Activated CD4-positive, alpha-beta memory T cell treated with anti-CD3 and anti-CD28 coated beads, Interleukin-2, amount 10 ng/mL, durations not matched to agents 7 days and 5 days (primary cell): Measurements from ENCODE around the gene SMIM36. TPM values are rescaled to one million over a fixed set of nuclear protein-coding genes. Genes with fewer than 3 reads are reported as not detected.
A peak's percentile ranks its signal among the peaks of the same experiment; 100 is the strongest.

Source experiments
- CTCF ChIA-PET: fragments of 350-600 bp; sonication (Branson Sonifier 250); formaldehyde crosslinking; loops from one replicate; lab custom pipeline; 2021; ENCODE audit warnings: antibody characterized with exemption, inconsistent platforms; lab: Charles Lee
- POLR2A ChIA-PET: fragments of 350-600 bp; sonication (Branson Sonifier 250); formaldehyde crosslinking; loops from one replicate; lab custom pipeline; 2021; ENCODE audit warnings: antibody characterized with exemption; lab: Charles Lee
- DNase-seq: peaks from one replicate; pipeline ENCODE4 v3.0.0-alpha.2; 2020
- H3K27ac Mint-ChIP-seq: one replicate; pipeline ENCODE4 v1.8.0; 2021; ENCODE audit warnings: mild to moderate bottlenecking, mixed read lengths
- H3K27me3 Mint-ChIP-seq: one replicate; pipeline ENCODE4 v1.8.0; 2021; ENCODE audit warnings: mixed read lengths
- H3K36me3 Mint-ChIP-seq: one replicate; pipeline ENCODE4 v1.8.0; 2021; ENCODE audit warnings: low read depth, mixed read lengths
- H3K4me1 Mint-ChIP-seq: one replicate; pipeline ENCODE4 v1.8.0; 2021; ENCODE audit warnings: mixed read lengths
- H3K4me3 Mint-ChIP-seq: one replicate; pipeline ENCODE4 v1.8.0; 2021; ENCODE audit warnings: mild to moderate bottlenecking, mixed read lengths
- H3K9me3 Mint-ChIP-seq: one replicate; pipeline ENCODE4 v1.8.0; 2021; ENCODE audit warnings: mixed read lengths
- total RNA-seq, 2 experiments: library from RNA; stranded (reverse); gene quantifications; one replicate each; pipeline ENCODE4 v1.2.3, GENCODE V29; 2021

Gene SMIM36
- total RNA-seq, 2 experiments from 2014 or later: not detected

- peak overlapping the region; percentile 90 for H3K4me3 Mint-ChIP-seq
- POLR2A ChIA-PET: interaction anchor here (0.7 to 2.5 kb wide), 10 partner anchors 11 to 452 kb away, joined by 3 to 15 read pairs (median 6); partner anchors contain the start of genes COX11 and STXBP4
- DNase-seq: peak; percentile 62
- peaks cover 47% of the 10 kb centered on the region for H3K4me1 Mint-ChIP-seq
- H3K9me3 Mint-ChIP-seq: no peaks in the 10 kb centered on the region
- H3K27me3 Mint-ChIP-seq: peaks cover 22% of the 10 kb centered on the region
- CTCF ChIA-PET: interaction anchor here (1.0 to 1.5 kb wide), 2 partner anchors 19 to 94 kb away, joined by 3 to 4 read pairs; no protein-coding TSS in a partner anchor
- peak overlapping the region; percentile 98 for H3K27ac Mint-ChIP-seq
- peaks cover 36% of the 10 kb centered on the region for H3K36me3 Mint-ChIP-seq
These were observed 91.0 kb downstream of the SMIM36 start for GRCh38 chr17:55420067-55420775.

GRCh38 chr17:55418369-55419268 is 92.6 kb downstream of the SMIM36 start:
- ChIA-PET CTCF (interaction anchor here (1.0 to 1.5 kb wide), 3 partner anchors 18 to 96 kb away, joined by 3 to 4 read pairs (median 3); no protein-coding TSS in a partner anchor), POLR2A (interaction anchor here (1.2 kb wide), 1 partner anchor 18 kb away, joined by 4 read pairs; no protein-coding TSS in a partner anchor)
- Mint-ChIP-seq H3K27ac (peak overlapping the region; percentile 5), H3K4me3 (no peak overlapping the region), H3K36me3 (peaks cover 48% of the 10 kb centered on the region), H3K4me1 (peaks cover 57% of the 10 kb centered on the region), H3K9me3 (no peaks in the 10 kb centered on the region), H3K27me3 (peaks cover 8% of the 10 kb centered on the region)
- no peak for DNase-seq

GRCh38 chr17:55417411-55418268 is 93.6 kb downstream of the SMIM36 start:
- H3K36me3 Mint-ChIP-seq: peaks cover 58% of the 10 kb centered on the region
- H3K4me1 Mint-ChIP-seq: peaks cover 57% of the 10 kb centered on the region
- ChIA-PET POLR2A (no interaction called here), CTCF (no interaction called here)
- DNase-seq: no peak
- no peak overlapping the region for H3K4me3 Mint-ChIP-seq
- peaks cover 3% of the 10 kb centered on the region for H3K27me3 Mint-ChIP-seq
- H3K27ac Mint-ChIP-seq: no peak overlapping the region
- H3K9me3 Mint-ChIP-seq: no peaks in the 10 kb centered on the region

- Mint-ChIP-seq H3K9me3 (no peaks in the 10 kb centered on the region), H3K36me3 (peaks cover 67% of the 10 kb centered on the region), H3K27ac (no peak overlapping the region), H3K4me3 (no peak overlapping the region), H3K4me1 (peaks cover 53% of the 10 kb centered on the region), H3K27me3 (no peaks in the 10 kb centered on the region)
- ChIA-PET CTCF (interaction anchor here (1.1 to 1.3 kb wide), 2 partner anchors 10 to 98 kb away, joined by 3 to 5 read pairs; no protein-coding TSS in a partner anchor), POLR2A (no interaction called here)
- DNase-seq: no peak
These were observed 94.7 kb downstream of the SMIM36 start for GRCh38 chr17:55416470-55417052.

- H3K9me3 Mint-ChIP-seq: no peaks in the 10 kb centered on the region
- no peak overlapping the region for H3K4me3 Mint-ChIP-seq
- POLR2A ChIA-PET: no interaction called here
- no peak for DNase-seq
- H3K27ac Mint-ChIP-seq: no peak overlapping the region
- H3K27me3 Mint-ChIP-seq: no peaks in the 10 kb centered on the region
- H3K36me3 Mint-ChIP-seq: peaks cover 72% of the 10 kb centered on the region
- H3K4me1 Mint-ChIP-seq: peaks cover 53% of the 10 kb centered on the region
- CTCF ChIA-PET: interaction anchor here (1.1 to 1.3 kb wide), 2 partner anchors 10 to 98 kb away, joined by 3 to 5 read pairs; no protein-coding TSS in a partner anchor
These were observed 95.3 kb downstream of the SMIM36 start for GRCh38 chr17:55416000-55416399.

GRCh38 chr17:55414983-55415382 is 96.3 kb downstream of the SMIM36 start:
- CTCF ChIA-PET: interaction anchor here (0.8 to 1.1 kb wide), 2 partner anchors 9 to 59 kb away, joined by 3 to 5 read pairs; no protein-coding TSS in a partner anchor
- Mint-ChIP-seq H3K27me3 (no peaks in the 10 kb centered on the region), H3K4me1 (peaks cover 49% of the 10 kb centered on the region), H3K4me3 (no peak overlapping the region), H3K9me3 (no peaks in the 10 kb centered on the region), H3K36me3 (peaks cover 76% of the 10 kb centered on the region), H3K27ac (no peak overlapping the region)
- POLR2A ChIA-PET: no interaction called here
- DNase-seq: no peak

GRCh38 chr17:55413825-55414489 is 97.3 kb downstream of the SMIM36 start:
- Mint-ChIP-seq H3K9me3 (no peaks in the 10 kb centered on the region), H3K4me3 (no peak overlapping the region), H3K36me3 (peaks cover 75% of the 10 kb centered on the region), H3K27me3 (no peaks in the 10 kb centered on the region), H3K4me1 (peaks cover 39% of the 10 kb centered on the region), H3K27ac (no peak overlapping the region)
- POLR2A ChIA-PET: no interaction called here
- DNase-seq: no peak
- CTCF ChIA-PET: no interaction called here

- ChIA-PET POLR2A (interaction anchor here (0.6 kb wide), 1 partner anchor 75 kb away, joined by 3 read pairs; no protein-coding TSS in a partner anchor), CTCF (interaction anchor here (0.9 kb wide), 1 partner anchor 63 kb away, joined by 3 read pairs; no protein-coding TSS in a partner anchor)
- H3K4me1 Mint-ChIP-seq: peaks cover 17% of the 10 kb centered on the region
- no peak overlapping the region for H3K27ac Mint-ChIP-seq
- H3K9me3 Mint-ChIP-seq: no peaks in the 10 kb centered on the region
- no peak for DNase-seq
- no peaks in the 10 kb centered on the region for H3K27me3 Mint-ChIP-seq
- H3K36me3 Mint-ChIP-seq: peaks cover 74% of the 10 kb centered on the region
- no peak overlapping the region for H3K4me3 Mint-ChIP-seq
These were observed 99.8 kb downstream of the SMIM36 start for GRCh38 chr17:55411463-55411855.

GRCh38 chr17:55410722-55411462 is 100.4 kb downstream of the SMIM36 start:
- Mint-ChIP-seq H3K27ac (no peak overlapping the region), H3K4me3 (no peak overlapping the region), H3K4me1 (peaks cover 15% of the 10 kb centered on the region), H3K36me3 (peaks cover 79% of the 10 kb centered on the region), H3K9me3 (no peaks in the 10 kb centered on the region), H3K27me3 (no peaks in the 10 kb centered on the region)
- POLR2A ChIA-PET: interaction anchor here (3.1 kb wide), 1 partner anchor 10 kb away, joined by 15 read pairs; the partner anchor contains the start of gene MMD
- no peak for DNase-seq
- CTCF ChIA-PET: interaction anchor here (0.6 to 0.8 kb wide), 2 partner anchors 28 to 103 kb away, joined by 3 read pairs; no protein-coding TSS in a partner anchor

GRCh38 chr17:55409030-55409800 is 102.0 kb downstream of the SMIM36 start:
- ChIA-PET POLR2A (interaction anchor here (3.1 kb wide), 1 partner anchor 12 kb away, joined by 15 read pairs; the partner anchor contains the start of gene MMD), CTCF (no interaction called here)
- H3K27me3 Mint-ChIP-seq: no peaks in the 10 kb centered on the region
- H3K27ac Mint-ChIP-seq: no peak overlapping the region
- no peaks in the 10 kb centered on the region for H3K9me3 Mint-ChIP-seq
- peaks cover 7% of the 10 kb centered on the region for H3K4me1 Mint-ChIP-seq
- peaks cover 81% of the 10 kb centered on the region for H3K36me3 Mint-ChIP-seq
- no peak overlapping the region for H3K4me3 Mint-ChIP-seq
- DNase-seq: no peak
